BJ (cell line): ENCODE results near the gene CSF3. TPM values are rescaled to one million over a fixed set of nuclear protein-coding genes. Genes with fewer than 3 reads are reported as not detected.

Experiments
- CTCF ChIA-PET: fragments of 350-600 bp; formaldehyde crosslinking; extraction: SDS; loops from one replicate; lab custom pipeline; 2021; ENCODE audit warnings: antibody characterized with exemption, inconsistent platforms; lab: Yijun Ruan, JAX
- POLR2A ChIA-PET: fragments of 300-600 bp; sonication (Branson Sonifier 250); formaldehyde crosslinking; extraction: SDS; loops from one replicate; lab custom pipeline; 2021; ENCODE audit warnings: antibody characterized with exemption; lab: Charles Lee
- DNase-seq: peaks from one replicate; pipeline ENCODE4 v3.0.0-alpha.2; 2011; ENCODE audit warnings: low read depth
- H3K27me3 ChIP-seq: 2 replicates; pipeline ENCODE4 v1.6.0; 2011; ENCODE audit warnings: low read length; ENCODE audit not compliant: control insufficient read depth, insufficient read depth
- H3K36me3 ChIP-seq: 2 replicates; pipeline ENCODE4 v1.5.1; 2011; ENCODE audit warnings: low read length; ENCODE audit not compliant: control insufficient read depth, insufficient read depth
- H3K4me3 ChIP-seq: 2 replicates; pipeline ENCODE4 v1.5.1; 2011; ENCODE audit warnings: low read depth, mild to moderate bottlenecking, control low read depth, low read length
- polyA plus RNA-seq: library from polyadenylated mRNA; depleted of rRNA; stranded (reverse); fragments of >200 nt; gene quantifications from 2 replicates; pipeline ENCODE4 v1.2.3, GENCODE V29; 2011
- TF ChIP-seq, protein P1 (sequence below): IDR thresholded peaks from 2 replicates; pipeline ENCODE4 v1.5.1; 2011; ENCODE audit warnings: low read depth, mild to moderate bottlenecking, control low read depth, inconsistent platforms, low read length, moderate library complexity; ENCODE audit not compliant: insufficient read depth

CSF3 gene
- polyA plus RNA-seq, 1 experiment, result not detected

DNA sequence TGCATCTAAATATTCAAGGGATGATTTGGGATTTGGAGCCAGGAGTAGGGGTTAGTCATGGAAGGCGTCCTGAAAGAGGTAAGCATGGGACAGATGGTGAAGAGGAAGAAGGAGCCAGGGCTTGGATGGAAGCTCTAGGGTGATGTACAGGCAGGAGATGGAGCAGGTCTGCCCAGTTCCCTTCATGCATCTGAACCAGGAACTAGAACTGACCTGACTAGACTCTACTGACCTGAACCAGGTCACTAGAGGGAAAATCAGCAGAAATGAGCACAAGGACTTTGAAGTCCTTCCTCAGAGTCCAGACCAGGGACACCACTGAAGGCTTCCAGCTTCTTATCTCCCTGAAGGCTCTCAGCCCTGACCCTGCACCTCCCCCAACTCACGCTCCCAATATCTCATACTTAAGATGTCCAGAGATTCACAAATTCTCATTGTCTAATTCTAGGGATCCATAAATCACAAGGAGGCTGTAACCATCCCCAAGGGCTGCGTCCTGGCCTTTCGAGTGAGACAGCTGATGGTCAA is 44.1 kb upstream of the CSF3 start:
- H3K36me3 ChIP-seq, result no peaks in the 10 kb centered on the region
- CTCF ChIA-PET, result interaction anchor here (1.3 to 5.1 kb wide), 3 partner anchors 9 to 142 kb away, joined by 5 to 25 read pairs (median 15); partner anchors contain the start of gene PSMD3
- H3K4me3 ChIP-seq, result no peak overlapping the region
- no peak for DNase-seq
- peaks cover 6% of the 10 kb centered on the region; the same call in 1 of the 2 replicates for H3K27me3 ChIP-seq
- POLR2A ChIA-PET, result no interaction called here
- TF ChIP-seq, protein P1, sequence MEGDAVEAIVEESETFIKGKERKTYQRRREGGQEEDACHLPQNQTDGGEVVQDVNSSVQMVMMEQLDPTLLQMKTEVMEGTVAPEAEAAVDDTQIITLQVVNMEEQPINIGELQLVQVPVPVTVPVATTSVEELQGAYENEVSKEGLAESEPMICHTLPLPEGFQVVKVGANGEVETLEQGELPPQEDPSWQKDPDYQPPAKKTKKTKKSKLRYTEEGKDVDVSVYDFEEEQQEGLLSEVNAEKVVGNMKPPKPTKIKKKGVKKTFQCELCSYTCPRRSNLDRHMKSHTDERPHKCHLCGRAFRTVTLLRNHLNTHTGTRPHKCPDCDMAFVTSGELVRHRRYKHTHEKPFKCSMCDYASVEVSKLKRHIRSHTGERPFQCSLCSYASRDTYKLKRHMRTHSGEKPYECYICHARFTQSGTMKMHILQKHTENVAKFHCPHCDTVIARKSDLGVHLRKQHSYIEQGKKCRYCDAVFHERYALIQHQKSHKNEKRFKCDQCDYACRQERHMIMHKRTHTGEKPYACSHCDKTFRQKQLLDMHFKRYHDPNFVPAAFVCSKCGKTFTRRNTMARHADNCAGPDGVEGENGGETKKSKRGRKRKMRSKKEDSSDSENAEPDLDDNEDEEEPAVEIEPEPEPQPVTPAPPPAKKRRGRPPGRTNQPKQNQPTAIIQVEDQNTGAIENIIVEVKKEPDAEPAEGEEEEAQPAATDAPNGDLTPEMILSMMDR, result no peak

DNA sequence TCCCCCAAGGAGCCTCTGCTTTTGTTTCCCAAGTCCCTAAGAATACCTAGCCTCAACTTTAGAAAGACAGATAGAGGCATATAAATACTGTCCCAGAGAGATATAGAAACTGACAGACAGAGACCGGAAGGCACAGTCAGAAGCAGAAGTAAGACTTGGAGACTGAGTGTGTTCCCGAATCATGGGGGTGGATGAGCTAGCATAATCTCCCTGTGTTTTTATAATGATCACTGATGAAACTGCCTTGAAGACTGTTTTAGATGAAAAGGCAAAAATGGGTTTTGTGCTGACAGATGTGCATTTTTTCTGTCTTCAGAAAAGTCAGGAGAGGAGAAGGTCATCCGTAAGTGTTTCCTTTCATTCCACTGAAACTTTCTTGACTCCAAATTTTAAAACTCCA is 43.0 kb upstream of the CSF3 start:
- TF ChIP-seq, protein P1, result no peak
- no peak for DNase-seq
- H3K27me3 ChIP-seq, result peaks cover 6% of the 10 kb centered on the region; the same call in 1 of the 2 replicates
- no peaks in the 10 kb centered on the region for H3K36me3 ChIP-seq
- H3K4me3 ChIP-seq, result no peak overlapping the region
- CTCF ChIA-PET, result interaction anchor here (1.3 to 5.1 kb wide), 3 partner anchors 8 to 141 kb away, joined by 5 to 25 read pairs (median 15); partner anchors contain the start of gene PSMD3
- POLR2A ChIA-PET, result no interaction called here

DNA sequence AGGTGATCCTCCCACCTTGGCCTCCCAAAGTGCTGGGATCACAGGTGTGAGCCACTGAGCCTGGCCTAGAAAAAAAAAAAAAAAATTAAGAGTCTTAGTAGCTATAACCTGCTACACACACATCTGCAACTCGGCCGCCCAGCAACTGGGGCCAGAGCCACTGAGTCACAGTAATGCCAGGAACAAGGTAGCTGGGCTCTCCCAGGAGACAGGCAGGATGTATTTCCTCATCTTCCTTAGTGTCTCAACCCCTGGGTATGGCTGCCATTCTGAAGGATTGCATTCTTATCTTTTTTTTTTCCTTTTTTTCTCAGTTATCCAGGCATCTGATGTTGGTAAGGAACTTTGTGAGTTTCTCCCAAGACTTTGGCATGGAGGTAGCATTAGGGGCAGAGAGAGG is 41.7 kb upstream of the CSF3 start:
- TF ChIP-seq, protein P1, result no peak
- ChIA-PET POLR2A (interaction anchor here (0.6 kb wide), 1 partner anchor 105 kb away, joined by 3 read pairs; no protein-coding TSS in a partner anchor), CTCF (interaction anchor here (2.8 kb wide), 1 partner anchor 15 kb away, joined by 16 read pairs; no protein-coding TSS in a partner anchor)
- Histone ChIP-seq H3K27me3 (peaks cover 6% of the 10 kb centered on the region; the same call in 1 of the 2 replicates), H3K4me3 (no peak overlapping the region), H3K36me3 (no peaks in the 10 kb centered on the region)
- no peak for DNase-seq

DNA sequence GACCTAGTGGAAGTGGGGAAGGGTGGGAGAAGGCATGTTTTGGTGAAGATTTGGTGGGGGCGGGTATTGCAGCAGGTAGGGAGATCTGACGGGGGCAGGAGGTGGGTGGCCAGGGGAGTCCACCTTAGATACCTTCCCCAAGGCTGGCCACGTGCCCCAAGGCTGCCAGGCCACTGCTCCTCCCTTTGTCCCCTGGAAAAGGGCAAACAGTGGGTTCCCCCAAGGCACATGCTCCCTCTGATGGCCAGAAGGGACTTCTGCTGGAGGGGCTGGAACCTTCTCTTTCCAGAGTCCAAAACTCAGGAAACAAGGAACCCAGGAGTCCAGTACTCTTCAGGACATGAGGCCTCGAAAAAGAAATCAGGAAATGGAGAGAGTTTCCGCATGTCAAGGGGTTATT is 40.8 kb upstream of the CSF3 start:
- ChIA-PET POLR2A (no interaction called here), CTCF (interaction anchor here (1.1 to 2.8 kb wide), 2 partner anchors 16 to 35 kb away, joined by 3 to 16 read pairs; no protein-coding TSS in a partner anchor)
- DNase-seq, result no peak
- TF ChIP-seq, protein P1, result no peak
- Histone ChIP-seq H3K4me3 (no peak overlapping the region), H3K27me3 (peaks cover 6% of the 10 kb centered on the region; the same call in 1 of the 2 replicates), H3K36me3 (no peaks in the 10 kb centered on the region)

DNA sequence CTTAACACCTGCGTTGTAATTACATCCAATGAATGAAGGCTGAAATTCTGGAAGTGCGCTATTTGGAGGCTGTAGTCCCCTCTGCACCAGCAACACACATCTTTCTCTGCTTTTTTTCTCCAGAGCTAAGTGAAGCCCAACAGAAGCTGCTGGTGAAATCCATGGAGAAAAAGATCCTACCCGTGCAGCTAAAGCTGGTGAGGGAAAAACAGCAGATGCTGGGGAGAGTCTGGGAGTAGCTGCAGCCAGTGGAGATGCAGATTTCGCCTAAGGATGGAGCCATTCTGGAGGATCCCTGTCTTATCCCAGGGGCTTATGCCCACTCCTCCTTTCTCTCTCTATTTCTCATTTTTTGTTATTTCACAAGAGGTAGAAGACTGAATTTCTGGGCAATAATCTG is 39.4 kb upstream of the CSF3 start:
- Histone ChIP-seq H3K4me3 (no peak overlapping the region), H3K36me3 (no peaks in the 10 kb centered on the region), H3K27me3 (0 out of 2 replicates have a peak, but pooled peaks cover 3% of the 10 kb centered on the region)
- ChIA-PET POLR2A (no interaction called here), CTCF (interaction anchor here (0.6 to 2.8 kb wide), 4 partner anchors 13 to 192 kb away, joined by 3 to 16 read pairs (median 4); partner anchors contain the start of gene GSDMA)
- DNase-seq, result no peak
- TF ChIP-seq, protein P1, result no peak
